Choroid plexus epithelial cell (primary cell): ENCODE data around the gene UBE2D1.

ENCODE experiments used
- DNase-seq: peaks from one replicate; pipeline ENCODE4 v3.0.0-alpha.2; 2010; ENCODE audit warnings: low read depth
- H3K4me3 ChIP-seq: 2 replicates; pipeline ENCODE4 v1.5.1; 2011; ENCODE audit warnings: low read depth, mild to moderate bottlenecking, control low read depth, low read length, moderate library complexity
- TF ChIP-seq, protein P1 (sequence below): conservative IDR thresholded peaks from 2 replicates; pipeline ENCODE4 v1.5.1; 2011; ENCODE audit warnings: low read depth, mild to moderate bottlenecking, control low read depth, inconsistent platforms, low read length, moderate library complexity

UBE2D1 gene

DNA sequence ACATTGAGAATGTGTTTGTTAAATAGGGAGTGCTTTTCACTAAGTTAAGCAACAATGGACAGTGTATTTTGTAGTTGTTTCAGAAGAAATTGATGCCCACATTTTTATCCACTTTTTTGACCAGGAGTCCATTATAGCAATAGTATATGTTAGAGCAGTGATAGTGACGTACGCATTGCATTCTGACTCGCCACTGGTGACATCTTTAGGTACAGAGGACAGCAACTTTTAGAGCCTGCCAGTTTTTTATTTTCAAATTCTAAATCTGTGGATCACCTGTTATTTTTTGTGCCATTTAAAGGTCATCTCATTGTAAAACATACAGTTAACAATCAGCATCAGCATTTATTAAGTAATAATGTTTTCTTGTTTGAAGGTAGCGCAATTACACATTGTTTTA is 1.4 kb downstream of the UBE2D1 start:
- H3K4me3 ChIP-seq, result peak overlapping the region; percentile 86
- TF ChIP-seq, protein P1, sequence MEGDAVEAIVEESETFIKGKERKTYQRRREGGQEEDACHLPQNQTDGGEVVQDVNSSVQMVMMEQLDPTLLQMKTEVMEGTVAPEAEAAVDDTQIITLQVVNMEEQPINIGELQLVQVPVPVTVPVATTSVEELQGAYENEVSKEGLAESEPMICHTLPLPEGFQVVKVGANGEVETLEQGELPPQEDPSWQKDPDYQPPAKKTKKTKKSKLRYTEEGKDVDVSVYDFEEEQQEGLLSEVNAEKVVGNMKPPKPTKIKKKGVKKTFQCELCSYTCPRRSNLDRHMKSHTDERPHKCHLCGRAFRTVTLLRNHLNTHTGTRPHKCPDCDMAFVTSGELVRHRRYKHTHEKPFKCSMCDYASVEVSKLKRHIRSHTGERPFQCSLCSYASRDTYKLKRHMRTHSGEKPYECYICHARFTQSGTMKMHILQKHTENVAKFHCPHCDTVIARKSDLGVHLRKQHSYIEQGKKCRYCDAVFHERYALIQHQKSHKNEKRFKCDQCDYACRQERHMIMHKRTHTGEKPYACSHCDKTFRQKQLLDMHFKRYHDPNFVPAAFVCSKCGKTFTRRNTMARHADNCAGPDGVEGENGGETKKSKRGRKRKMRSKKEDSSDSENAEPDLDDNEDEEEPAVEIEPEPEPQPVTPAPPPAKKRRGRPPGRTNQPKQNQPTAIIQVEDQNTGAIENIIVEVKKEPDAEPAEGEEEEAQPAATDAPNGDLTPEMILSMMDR, result no peak
- no peak for DNase-seq

DNA sequence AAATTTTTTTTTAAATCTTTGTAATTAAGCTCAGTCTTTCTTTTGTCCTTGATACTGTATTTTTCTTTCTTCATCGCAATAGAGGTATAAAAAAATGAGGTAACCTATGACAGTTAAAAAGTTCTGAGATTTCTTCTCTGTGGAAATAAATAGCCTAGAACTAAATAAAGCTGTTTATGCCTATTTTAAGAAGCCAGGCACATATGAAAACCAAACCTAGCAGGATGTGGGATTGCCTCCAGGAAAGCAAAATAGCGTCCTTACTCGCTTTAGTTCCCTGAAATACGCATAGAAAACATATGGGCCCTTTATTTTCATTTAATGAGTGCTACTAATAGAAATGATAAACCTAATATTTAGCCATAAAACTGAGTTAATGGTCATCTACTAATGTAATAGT is 6.6 kb downstream of the UBE2D1 start:
- TF ChIP-seq, protein P1, result no peak
- no peak for DNase-seq
- H3K4me3 ChIP-seq, result no peak overlapping the region

DNA sequence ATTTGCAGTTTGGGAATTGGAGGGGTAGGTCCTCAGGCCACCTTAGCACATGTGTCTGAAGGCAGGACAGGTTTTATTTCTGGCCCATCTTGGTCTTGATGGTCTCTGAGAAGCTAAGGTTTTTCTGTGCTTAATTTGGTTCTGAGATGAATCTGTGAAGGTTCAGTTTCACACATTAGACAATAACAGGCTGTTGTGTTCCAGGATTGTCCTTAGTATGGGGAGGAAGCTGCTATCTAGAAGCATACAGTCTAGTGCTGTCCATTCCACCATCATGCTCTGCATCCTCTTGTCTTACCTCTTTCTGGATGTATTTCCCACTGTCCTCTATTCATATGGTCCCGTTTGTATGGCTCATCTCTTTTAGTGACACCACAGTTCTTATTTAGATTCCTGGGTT is 7.1 kb downstream of the UBE2D1 start:
- no peak for DNase-seq
- TF ChIP-seq, protein P1, result no peak

DNA sequence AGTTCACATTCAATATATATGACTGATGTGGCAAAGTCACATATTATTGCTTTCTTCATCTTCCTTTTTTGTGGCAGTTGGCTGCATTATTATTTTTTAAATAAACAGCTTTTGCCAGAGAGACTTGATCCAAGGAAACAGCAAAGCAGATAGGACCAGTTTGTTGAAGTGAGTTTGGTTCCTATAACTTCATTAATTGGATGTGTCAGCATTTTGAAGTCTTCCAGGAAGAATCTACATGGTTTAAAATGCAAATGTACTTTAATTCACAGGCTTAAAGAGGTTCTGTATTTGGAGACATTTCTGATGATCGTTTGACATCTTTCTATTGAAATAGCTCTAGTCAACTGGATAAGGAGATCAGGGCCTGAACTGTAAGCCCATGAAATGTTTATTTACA is 13.2 kb downstream of the UBE2D1 start:
- no peak overlapping the region for H3K4me3 ChIP-seq
- TF ChIP-seq, protein P1, result no peak
- no peak for DNase-seq

More for the DNA sequence above, 7.1 kb downstream of the UBE2D1 start:
- no peak overlapping the region for H3K4me3 ChIP-seq

DNA sequence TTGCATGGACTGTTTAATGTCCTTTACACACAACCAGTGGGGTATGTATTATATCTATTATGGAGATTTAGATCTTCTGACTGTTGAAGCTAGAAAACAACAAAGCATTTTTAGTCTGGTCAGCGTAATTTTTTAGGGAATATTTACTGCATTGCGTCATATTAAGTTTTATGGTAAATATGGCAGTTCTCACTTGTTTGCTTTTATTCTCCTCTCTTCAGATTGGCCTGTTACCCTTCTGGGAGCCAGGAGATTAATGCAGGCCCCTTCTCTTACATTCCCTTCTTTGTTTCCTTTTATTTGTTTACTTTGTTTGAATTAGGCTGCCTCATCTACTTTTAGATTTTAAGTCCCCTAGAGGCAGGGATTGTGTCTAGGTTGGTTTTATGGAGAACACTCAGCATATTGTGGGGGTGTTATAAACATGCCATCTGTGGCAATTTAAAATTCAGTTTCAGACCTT is 13.8 kb downstream of the UBE2D1 start:
- TF ChIP-seq, protein P1, result no peak
- H3K4me3 ChIP-seq, result no peak overlapping the region
- no peak for DNase-seq

DNA sequence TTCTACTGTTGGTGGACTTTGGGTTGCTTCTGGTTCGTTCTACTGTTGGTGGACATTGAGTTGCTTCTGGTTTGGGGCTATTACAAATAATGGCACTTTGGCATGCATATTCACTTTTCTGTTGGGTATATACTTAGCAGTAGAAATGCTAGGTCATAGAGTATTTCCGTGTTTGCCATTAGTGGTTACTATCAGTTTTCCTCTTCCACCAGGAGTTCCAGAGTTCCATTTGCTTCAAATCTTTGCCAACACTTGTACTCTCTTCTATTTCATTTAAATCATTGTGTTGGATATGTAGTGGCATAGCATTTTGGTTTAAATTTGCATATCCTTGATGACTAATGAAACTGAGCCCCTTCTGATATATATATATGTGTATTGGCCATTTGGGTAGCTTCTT is 15.2 kb downstream of the UBE2D1 start:
- DNase-seq, result no peak
- TF ChIP-seq, protein P1, result no peak
- no peak overlapping the region for H3K4me3 ChIP-seq

DNA sequence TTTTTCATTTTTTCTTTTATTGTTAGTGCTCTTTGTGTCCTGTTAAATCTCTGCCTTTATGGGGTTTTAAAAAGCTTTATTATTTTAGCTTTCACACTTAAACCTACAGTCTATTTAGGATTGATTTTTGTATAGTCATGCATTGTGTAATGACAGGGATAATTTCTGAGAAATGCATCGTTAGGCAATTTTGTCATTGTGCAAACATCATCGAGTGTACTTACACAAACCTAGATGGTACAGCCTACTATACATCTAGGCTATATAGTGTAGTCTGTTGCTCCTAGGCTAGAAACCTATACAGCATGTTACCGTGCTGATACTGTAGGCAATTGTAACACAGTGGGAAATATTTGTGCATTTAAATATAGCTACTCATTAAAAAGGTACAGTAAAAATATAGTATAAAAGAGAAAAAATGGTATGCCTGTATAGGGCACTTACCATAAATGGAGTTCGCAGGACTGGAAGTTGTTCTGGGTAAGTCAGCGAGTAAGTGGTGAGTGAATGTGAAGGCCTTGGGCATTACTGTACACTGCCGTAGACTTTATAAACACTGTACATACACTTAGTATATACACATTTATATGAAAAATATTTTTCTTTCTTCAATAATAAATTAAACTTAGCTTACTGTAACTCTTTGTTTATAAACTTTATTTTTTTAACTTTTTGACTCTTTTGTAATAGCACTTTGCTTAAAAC is 16.0 kb downstream of the UBE2D1 start:
- H3K4me3 ChIP-seq, result no peak overlapping the region
- DNase-seq, result no peak
- TF ChIP-seq, protein P1, result no peak
